ENCODE measurements around the gene IFT80.
"Not testable (repeated sequence)": the region's sequence is repeated elsewhere in the genome, so short reads cannot be mapped to it uniquely, and the experiment has no call there.

The IFT80 gene

DNA sequence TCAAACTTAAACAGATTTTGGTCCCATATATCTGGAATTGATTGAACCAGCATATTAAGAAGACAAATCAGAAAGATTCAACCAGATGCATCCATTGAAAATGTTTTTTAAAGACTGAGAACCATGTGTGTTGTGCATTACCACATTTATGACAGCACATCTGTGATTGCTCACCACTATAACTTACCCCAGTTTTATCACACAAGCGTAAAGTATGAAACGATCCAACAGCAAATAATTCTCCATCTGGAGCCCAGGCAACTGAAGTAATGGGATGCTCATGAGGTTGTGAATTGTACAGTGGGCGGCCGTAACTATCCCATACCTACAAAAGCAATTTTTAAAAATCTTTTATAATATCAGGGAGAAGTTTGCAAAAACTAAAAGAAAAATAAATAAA, 43.2 kb downstream of the IFT80 start:
- no peak for DNase-seq

DNA sequence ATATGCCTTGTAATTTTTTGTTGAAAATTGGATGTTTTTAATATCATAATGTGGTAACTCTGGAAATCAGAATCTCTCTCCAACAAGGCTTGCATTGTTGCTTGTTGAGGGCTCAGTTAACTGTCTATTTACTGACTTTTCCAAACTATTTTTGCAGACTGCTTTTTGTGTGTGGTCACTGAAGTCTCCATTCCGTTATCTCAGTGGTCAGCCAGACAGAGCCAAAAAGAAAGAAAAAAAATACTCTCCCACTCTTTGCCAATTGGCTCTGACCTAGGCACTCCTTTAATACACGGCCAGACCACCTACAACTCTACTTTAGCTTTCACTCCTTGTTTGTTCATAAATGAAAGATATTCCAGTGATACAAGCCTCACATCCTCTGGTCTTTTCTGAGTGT, 52.5 kb downstream of the IFT80 start:
- DNase-seq: no peak

DNA sequence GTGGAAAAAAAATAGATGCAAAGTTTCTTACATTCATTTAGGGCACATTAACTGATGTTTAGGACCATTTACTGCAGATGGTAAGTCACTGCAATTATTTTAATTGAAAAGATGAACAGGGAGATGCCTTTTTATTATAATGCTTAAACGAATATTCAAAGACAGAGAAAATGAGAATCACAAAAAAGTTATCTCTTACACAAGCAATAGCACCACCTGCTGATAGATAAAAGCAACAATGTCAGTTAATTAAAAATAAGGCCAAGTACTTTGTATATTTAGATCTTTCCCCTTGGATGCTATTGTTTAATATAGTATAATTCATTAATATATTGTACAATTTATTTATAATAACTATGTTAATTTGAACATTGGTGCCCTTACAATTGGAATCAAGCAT, 55.9 kb downstream of the IFT80 start:
- peak; percentile 13 to 32 for DNase-seq

DNA sequence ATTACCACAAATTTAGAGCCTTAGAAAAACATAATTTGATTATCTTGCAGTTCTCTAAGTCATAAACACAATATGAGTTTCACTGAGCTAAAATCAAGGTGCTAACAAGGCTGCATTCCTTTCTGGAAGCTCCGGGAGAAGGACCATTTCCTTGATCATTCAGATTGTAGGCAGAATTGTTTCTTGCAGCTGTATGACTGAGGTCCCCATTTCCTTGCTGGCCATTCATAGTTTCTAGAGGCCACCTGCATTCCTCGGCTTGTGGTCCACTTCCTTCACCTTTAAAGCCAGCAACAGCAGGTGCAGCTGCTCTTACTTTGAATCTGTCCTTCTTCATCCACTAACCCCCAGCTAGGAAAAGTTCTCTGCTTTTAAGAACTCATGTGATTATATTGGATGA, 58.7 kb downstream of the IFT80 start:
- DNase-seq: no peak

DNA sequence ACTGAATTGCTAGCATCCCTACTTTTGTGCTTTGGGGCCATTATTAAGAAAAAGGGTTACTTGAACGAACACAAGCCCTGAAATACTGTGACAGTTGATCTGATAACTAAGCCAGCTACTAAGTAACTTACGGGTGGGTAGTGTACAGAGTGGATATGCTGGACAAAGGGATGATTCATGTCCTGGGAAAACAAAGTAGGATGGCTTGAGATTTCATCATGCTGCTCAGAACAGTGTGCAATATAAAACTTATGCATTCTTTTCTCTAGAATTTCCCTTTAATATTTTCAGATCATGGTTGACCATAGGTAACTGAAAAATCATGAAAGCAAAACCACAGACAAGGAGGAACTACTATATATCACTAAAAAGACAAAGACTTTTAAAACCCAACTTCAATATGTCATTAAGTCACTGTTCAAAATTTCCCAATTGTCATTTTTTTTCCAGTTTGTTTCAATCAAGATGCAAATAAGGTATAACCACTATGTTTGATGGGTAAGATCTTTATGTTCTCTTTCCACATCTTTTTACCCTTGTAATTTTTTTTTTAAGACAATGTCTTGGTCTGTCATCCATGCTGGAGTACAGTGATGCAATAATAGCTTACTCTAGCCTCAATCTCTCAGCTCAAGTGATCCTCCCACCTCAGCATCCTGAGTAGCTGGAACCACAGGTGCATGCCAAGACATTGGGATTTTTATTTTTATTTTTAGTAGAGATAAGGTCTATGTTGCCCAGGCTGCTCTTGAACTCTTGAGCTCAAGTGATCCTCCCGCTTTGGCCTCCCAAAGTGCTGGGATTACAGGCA, 67.7 kb downstream of the IFT80 start:
- no peak for DNase-seq

DNA sequence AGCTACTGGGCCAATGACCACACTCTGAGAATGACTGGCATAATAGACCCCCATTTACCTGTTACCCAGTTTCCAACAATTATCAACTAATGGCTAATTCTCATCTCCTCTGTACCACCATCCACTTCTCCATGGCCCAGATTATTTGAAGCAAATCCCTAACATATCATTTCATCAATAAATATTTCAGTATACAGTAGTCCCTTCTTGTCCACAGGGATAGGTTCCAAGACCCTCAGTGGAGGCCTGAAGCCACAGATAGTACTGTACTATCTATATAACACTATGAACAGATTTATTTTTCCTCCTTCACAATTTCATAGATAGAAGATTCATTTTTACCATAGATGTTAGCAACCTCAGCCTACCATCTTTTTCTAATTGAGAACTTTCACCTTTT, 68.3 kb downstream of the IFT80 start:
- no peak for DNase-seq

DNA sequence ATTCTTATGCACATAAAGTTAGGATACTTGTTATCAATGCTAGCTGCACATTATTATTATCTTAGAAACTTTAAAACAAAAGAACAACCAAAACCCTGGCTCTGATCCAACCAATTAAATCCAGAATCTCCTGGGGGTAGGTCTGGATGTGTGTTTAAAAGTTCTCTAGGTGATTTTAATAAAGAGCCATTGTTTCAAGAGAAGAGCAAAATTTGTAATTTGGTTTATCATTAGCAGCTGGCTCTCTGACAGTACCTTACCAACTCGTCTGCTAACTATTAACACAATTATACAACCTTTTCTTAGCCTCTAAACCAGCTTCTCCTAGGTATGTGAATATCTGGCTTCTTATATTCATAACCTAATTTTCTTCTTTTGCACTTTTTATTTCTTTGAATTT, 68.9 kb downstream of the IFT80 start:
- no peak for DNase-seq

DNA sequence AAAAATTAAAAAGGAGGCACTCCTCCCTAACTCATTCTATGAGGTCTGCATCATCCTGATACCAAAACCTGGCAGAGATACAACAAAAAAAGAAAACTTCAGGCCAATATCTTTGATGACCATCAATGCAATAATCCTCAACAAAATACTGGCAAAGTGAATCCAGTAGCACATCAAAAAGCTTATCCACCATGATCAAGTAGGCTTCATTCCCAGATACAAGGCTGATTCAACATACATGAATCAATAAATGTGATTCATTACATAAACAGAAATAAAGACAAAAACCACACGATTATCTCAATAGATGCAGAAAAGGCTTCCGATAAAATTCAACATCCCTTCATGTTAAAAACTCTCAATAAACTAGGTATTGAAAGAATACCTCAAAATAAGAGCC, 72.7 kb downstream of the IFT80 start:
- DNase-seq: not testable (repeated sequence)

DNA sequence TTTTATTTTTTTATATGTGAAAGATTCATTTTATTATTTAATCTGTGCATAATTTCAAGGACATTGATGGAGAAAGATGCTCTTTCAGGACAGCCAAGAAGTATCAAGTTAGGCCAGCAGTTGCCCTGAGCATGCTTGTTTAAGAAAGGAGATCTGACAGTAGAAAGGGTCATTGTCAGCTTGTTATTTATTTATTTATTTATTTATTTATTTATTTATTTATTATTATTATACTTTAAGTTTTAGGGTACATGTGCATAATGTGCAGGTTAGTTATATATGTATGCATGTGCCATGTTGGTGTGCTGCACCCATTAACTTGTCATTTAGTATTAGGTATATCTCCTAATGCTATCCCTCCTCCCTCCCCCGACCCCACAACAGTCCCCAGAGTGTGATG, 77.2 kb downstream of the IFT80 start:
- not testable (repeated sequence) for DNase-seq

DNA sequence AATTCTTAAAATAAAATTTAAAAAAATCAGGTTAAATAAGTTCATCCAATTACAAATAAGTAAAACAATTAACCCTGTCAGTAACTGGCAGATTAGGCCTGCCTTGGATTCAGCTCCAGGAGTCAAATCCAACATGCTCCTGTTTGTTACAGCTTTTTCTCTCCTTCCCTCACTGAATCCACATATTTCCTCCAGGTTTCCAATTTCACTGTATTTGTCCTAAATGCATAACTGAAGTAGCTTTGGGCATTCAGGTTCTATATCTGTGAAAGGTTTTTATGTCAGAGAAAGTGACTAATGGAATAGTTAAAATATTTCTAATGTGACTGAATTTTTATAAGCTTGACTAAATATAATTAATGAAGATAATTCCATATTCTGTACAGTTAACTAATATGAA, 79.7 kb downstream of the IFT80 start:
- no peak for DNase-seq

DNA sequence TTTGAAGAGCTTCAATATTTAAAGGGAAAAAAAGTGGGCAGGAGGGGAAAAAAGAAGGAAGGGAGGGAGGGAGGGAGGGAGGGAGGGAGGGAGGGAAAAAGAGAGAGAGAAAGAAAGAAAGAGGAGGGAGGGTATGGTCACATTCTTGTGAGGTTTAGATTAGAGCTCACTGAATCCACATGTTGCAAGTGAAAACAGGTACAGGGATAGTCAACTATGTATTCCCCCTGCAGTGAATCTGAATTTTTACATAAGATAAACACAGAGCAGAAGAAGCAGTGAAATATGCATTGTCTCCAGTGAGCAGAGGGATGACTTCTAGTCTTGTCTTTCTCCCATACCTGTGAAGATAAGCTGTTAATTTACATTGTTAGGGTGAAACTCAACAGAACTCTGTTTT, 84.0 kb downstream of the IFT80 start:
- no peak for DNase-seq

DNA sequence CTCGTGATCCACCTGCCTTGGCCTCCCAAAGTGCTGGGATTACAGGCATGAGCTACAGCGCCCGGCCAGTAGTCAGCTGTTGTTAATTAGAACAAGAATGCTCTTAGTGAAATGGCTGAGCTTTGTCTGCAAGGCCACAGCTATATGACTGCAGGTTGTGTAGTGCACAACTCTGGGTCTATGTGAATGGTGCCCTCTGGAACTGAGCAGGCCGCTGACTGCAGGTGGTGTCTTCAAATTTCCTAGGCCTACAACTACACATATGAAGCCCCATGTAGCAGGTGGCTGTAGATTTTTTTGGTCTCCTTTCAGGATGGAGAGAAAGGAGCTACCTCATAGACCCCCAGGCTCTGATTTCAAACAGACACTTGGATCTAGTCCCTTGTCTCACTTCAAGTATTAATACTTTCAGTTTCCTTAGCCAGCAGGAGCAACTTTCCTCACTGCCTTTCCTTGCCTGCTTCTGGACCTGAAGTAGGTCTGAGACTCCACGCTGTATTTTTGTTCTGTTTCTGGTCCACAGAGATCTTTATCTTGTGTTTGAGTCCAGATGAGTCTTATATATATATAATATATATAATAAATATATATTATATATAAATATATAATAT, 86.9 kb downstream of the IFT80 start:
- no peak for DNase-seq

DNA sequence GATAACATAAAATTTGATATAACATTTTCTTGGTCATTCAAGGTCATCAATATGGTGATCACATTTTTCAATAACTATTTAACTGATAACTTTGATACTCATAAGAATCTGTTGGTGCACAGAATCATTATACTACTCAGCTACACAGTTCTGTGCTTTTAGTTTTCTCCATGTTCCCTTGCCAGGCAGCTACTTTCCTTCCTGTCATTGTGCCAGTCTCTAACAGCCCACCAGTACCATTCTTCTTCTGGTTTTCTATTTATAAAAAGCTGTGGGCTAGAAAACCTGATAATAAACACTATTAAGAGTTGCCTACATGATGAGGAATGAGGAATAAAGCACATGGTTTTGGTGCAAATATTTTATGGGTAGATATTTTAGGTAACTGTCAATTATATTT, 96.2 kb downstream of the IFT80 start:
- DNase-seq: no peak

DNA sequence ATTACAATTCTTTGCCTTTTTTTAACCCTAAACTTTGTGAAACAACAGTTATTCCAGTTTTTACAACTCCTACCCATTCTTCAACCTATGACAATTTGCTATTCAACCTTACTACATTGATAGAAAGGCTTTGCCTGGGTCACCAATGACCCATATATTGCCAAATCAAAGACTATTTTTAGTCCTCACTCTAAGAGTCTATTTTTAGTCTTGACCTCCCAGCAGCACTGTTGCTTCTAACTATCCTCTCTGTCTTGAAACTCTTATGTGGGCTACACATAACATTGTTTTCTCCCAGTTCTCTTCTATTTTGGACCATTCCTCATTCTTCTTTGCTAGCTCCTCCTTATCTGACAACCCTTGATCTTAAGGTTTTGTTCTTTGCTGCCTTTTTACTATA, 102.4 kb downstream of the IFT80 start:
- DNase-seq: no peak

DNA sequence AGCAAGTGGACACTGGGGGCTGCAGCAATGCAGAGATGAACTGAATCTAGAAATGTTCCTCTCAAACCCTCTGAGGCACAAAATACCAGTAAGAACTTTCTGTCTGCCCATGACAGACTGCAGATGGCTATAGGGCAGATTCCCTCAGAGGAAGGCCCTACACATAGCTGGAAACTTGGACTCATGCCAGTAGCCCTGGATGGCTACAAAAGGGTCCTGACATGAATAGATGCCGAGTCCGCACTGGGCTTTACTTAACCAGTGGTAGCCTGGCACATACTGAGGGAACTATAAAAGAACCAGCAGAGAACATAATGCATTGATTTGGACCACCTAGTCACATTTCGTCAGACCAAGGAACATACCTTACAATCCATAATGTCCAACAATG, 107.1 kb downstream of the IFT80 start:
- DNase-seq: no peak

DNA sequence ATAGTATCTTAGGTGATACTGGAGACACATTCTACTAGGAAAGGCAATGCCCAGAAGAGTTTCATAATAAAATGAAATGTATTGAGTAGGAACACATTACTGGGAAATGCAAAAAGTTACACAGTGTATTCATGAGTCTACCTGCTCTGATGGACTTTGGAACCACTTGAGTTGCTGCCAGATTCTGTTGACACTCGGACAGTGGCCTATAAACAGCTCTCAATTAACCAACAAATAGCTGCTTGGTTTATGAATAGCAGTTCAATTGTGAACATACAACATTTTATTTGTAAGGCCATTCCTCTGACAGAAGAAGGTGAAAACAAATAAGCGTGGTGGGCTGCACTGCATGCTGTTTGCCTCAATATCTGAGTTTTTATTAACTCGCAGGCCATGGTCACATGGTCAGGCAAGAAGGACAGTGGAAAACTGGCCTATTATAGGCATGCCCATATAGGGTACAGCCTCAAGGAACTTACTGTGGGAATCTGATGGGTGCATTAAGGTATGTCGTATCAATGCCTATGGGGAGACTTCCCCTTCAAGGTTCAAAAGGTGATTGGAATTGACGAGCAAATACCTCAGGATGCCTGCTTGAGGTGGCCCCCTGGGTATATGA, 107.6 kb downstream of the IFT80 start:
- no peak for DNase-seq

DNA sequence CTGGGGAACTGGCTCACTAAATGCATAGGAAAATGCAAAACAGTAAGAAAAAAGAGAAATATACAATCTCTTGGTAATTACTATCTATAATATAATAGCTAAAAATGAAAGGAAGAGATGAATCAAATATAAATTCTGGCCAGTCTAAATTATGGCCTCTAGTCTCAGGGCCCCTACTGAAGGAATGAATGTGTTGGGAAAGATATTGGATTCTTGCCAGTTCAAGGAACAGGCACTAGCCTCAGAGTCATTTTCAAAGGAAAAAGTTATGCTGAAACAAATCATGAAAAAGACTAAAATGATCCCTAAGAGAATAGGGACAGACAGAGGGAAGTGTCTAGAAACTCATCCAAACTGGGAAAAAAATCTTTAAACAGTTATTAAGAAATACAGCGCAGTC, 111.4 kb downstream of the IFT80 start:
- DNase-seq: no peak

DNA sequence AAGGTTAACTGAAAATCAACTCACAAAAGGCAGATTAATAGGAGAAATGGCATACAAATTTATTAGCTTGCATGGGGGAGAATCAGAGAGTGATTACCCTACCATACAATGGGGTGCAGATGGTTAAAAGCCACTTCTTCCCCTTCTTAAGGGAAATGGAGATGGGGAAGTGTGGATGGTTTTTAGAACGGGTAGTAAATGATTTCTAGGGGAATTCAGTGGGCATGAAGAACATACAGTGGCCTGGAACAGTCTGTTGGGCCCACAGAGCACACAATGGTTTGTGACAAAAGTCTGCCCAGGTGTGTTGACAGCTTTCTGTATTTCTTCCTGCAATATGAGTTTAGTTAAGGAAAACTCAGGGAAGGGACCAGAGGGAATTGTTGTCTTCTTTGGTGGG, 112.8 kb downstream of the IFT80 start:
- no peak for DNase-seq

DNA sequence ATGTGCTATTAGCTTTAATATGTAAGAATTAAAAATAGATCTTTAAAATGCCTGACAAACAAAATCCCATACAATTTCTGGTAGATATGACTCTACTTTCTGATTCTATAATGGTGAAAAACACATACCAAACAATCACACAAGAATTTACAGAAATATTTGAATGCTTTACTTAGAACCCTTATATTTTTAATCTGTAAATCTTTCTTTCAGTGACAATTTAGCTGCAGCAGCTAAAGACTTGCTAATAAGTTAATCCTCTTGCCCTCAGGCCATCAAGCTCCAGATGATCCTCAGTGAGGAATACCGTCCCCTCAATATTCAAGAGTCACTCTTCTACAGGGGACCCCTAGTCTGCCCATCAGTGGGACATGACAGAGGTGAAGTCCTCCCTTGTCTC, 118.2 kb downstream of the IFT80 start:
- no peak for DNase-seq

DNA sequence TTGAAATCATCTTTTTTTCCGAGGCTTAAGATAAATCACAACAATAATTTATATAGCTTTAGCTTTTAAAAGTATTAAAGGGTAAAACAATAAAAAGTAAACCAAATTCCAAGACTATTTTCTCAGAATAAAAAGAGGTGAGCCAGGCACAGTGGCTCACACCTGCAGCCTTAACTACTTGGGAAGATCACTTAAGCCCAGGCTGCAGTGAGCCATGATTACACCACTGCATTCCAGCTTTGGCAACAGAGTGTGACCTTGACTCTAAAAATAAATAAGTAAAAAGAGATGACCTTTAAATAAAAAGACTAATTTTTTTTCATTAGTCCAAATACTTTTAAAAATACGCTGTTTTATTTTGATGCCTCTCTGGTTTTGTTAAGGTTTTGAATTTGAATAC, 119.4 kb downstream of the IFT80 start:
- DNase-seq: no peak

DNA sequence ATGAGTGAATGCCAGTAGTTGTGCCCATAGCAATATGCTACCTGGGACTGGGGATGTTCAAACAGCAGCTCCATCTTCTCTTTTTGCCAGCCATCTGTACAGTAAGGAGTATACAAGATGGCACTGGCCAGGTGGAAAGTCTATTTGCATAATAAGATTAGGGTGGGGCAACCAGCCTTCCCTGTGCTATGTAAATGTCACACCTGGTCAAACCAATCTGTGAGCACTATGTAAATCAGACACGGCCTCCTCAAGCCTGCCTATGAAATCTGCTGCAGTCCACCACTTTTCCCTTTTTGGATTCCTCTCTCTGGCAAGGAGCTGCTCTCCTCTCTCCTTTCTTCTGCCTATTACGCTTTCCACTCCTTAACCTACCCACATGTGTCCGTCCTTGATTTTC, 120.8 kb downstream of the IFT80 start:
- DNase-seq: no peak

DNA sequence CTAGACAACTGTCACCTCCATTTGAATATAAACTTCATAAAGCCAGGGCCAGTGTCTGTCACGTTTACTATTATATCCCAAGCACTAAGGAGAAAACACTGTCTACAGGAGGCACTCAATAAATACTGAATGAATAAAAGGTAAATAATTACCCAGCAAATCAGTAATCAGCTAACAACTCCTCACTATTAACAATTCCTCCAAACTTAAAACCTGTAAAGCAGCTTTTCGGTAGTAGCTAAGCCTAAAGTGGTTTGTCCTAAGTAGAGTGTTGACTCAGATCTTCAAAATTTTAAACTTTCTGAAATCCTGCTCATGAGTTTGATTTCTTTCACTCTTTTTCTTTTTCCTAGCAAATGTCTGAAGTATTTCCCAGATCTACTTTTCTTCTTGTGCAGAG, 133.9 kb downstream of the IFT80 start:
- no peak for DNase-seq

DNA sequence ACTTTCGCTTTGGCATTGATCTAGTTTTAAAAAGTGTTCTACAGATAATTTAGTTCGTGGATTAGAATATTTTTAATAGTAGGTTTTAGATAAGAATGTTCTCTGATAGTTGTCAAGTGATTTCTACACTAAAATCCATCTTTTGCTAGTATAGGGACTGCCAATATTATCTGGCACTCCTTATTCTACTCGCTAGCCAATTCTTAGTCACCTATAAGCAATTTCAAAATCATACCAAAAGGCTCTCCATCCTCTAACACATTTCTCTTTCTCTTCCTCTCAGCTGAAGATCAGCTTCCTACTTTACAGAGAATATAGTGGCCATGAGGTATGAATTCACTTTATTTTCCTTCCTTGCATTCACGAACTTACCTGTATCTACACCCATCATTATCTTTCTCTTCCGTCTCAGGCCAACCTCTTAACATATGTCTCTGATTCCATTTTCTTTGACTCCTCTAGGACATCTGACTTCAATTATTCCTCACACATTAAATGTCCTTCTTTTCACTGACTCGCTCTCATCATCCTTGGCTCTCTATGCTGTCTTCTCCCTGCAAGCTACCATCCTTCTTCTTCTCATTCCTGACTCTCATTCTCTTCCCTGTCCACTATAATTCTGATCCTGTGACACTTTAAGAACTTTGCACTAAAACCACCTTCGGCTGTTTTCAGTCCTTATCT, 138.3 kb downstream of the IFT80 start:
- no peak for DNase-seq

DNA sequence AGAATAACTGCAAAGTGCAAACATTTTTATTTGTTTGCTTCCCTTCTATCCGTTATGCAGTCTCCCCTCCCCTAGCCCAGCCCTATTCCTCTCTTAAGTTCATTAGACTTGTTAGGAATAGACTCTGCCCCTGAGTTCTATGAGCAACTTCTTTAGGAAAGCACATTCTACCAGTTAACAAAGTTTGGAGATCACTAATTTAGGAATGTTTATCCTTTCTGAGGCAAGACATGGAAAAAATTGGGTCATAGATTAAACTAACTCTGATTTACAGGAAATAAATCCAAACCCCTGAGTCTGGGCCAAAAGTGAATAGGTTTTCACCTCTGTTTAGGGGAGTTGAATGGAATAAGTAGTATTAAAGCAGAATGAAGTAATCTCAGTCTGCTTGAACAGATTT, 139.4 kb downstream of the IFT80 start:
- no peak for DNase-seq

All from SW 1271 (cell line).